HepG2 (cell line): ENCODE measurements around the gene BTN1A1. TPM values are rescaled to one million over a fixed set of nuclear protein-coding genes. Genes with fewer than 3 reads are reported as not detected.
A peak's percentile ranks its signal among the peaks of the same experiment; 100 is the strongest.

Source experiments
- CBFB ChIP-seq: sonication (generic); formaldehyde crosslinking; IDR thresholded peaks from 2 replicates; pipeline ENCODE4 v1.4.0; 2020; ENCODE audit warnings: missing genetic modification reagents
- CREB1 ChIP-seq, 2 experiments: fragments of 450-650 bp in 1 of 2; IDR thresholded peaks; 2 replicates each; pipeline ENCODE4 v1.6.1; 2016 to 2017; ENCODE audit warnings: control low read depth in 1 of 2, mild to moderate bottlenecking in 1 of 2, missing compliant biosample characterization in 1 of 2, missing genetic modification characterization in 1 of 2
- ETV5 ChIP-seq: IDR thresholded peaks from 2 replicates; pipeline ENCODE4 v1.6.1; 2018; ENCODE audit warnings: missing biosample characterization, missing genetic modification reagents, inconsistent platforms, borderline replicate concordance
- KDM5A ChIP-seq: fragments of 200-600 bp; sonication (generic); IDR thresholded peaks from 2 replicates; pipeline ENCODE4 v1.7.0; 2018; ENCODE audit warnings: antibody characterized with exemption, mild to moderate bottlenecking, low read length, borderline replicate concordance
- KLF12 ChIP-seq: sonication (generic); formaldehyde crosslinking; IDR thresholded peaks from 2 replicates; pipeline ENCODE4 v1.4.0; 2020; ENCODE audit warnings: missing genetic modification reagents, borderline replicate concordance
- PHF20 ChIP-seq: sonication (generic); formaldehyde crosslinking; IDR thresholded peaks from 2 replicates; pipeline ENCODE4 v1.5.0; 2020; ENCODE audit warnings: mild to moderate bottlenecking, missing genetic modification reagents
- SIX4 ChIP-seq: sonication (generic); formaldehyde crosslinking; IDR thresholded peaks from 2 replicates; pipeline ENCODE4 v1.4.0; 2020; ENCODE audit warnings: missing genetic modification reagents
- SMAD3 ChIP-seq: sonication (generic); formaldehyde crosslinking; IDR thresholded peaks from 2 replicates; pipeline ENCODE4 v1.4.0; 2020; ENCODE audit warnings: missing genetic modification reagents
- TEAD3 ChIP-seq: optimal IDR thresholded peaks from 2 replicates; pipeline ENCODE3; 2016; ENCODE audit warnings: borderline replicate concordance
- ZFP41 ChIP-seq: sonication (generic); formaldehyde crosslinking; IDR thresholded peaks from 2 replicates; pipeline ENCODE4 v1.4.0; 2020; ENCODE audit warnings: mild to moderate bottlenecking, missing genetic modification reagents, borderline replicate concordance
- ZNF292 ChIP-seq: sonication (generic); formaldehyde crosslinking; IDR thresholded peaks from 2 replicates; pipeline ENCODE4 v1.8.1; 2022; ENCODE audit warnings: mild to moderate bottlenecking, low read depth, missing genetic modification reagents, borderline replicate concordance
- ZNF3 ChIP-seq: IDR thresholded peaks from 2 replicates; pipeline ENCODE4 v1.7.0; 2017; ENCODE audit warnings: inconsistent platforms
- ZNF326 ChIP-seq: sonication (generic); formaldehyde crosslinking; IDR thresholded peaks from 2 replicates; pipeline ENCODE4 v1.4.0; 2020; ENCODE audit warnings: missing genetic modification reagents, borderline replicate concordance
- ZNF850 ChIP-seq: sonication (generic); formaldehyde crosslinking; conservative IDR thresholded peaks from 2 replicates; pipeline ENCODE4 v1.9.0; 2021; ENCODE audit warnings: mild to moderate bottlenecking, missing genetic modification reagents
- ZSCAN25 ChIP-seq: sonication (generic); formaldehyde crosslinking; IDR thresholded peaks from 2 replicates; pipeline ENCODE4 v1.8.0; 2022; ENCODE audit warnings: mild to moderate bottlenecking, missing genetic modification reagents
- polyA plus RNA-seq, 8 experiments: library from polyadenylated mRNA; depleted of rRNA in 3 of 8; stranded (reverse) in 7 of 8; unstranded in 1 of 8; fragments of >200 nt; fragmentation: Illumina TruSeq in 4 of 8; extraction: Trizol in 4 of 8; gene quantifications; 2 replicates each; pipeline versions ENCODE4 v1.2.1 to v1.2.3, GENCODE V29; 2011 to 2016; ENCODE audit warnings: low read depth in 4 of 8, missing spikeins in 1 of 8, mixed read lengths in 1 of 8; ENCODE audit not compliant: insufficient read depth in 1 of 8
- total RNA-seq, 5 experiments: library from RNA; depleted of rRNA; stranded (reverse); fragments of >200 nt; fragmentation: Illumina TruSeq; extraction: Trizol; gene quantifications; 2 replicates each; pipeline ENCODE4 v1.2.3, GENCODE V29; 2016; ENCODE audit warnings: low read depth in 1 of 5
- TF ChIP-seq, protein P1 (sequence below): sonication (generic); formaldehyde crosslinking; conservative IDR thresholded peaks from 2 replicates; pipeline ENCODE4 v1.8.0; 2022; ENCODE audit warnings: missing genetic modification reagents
- TF ChIP-seq, protein P2 (sequence below), 2 experiments: fragments of 450-650 bp in 1 of 2; sonication (generic) in 1 of 2; formaldehyde crosslinking in 1 of 2; IDR thresholded peaks; 2 replicates each; pipeline versions ENCODE4 v1.6.1 to v1.8.0; 2016 to 2022; ENCODE audit warnings: antibody characterized with exemption in 1 of 2, mild to moderate bottlenecking in 1 of 2, missing genetic modification reagents in 1 of 2
- TF ChIP-seq, protein P3 (sequence below): sonication (generic); formaldehyde crosslinking; IDR thresholded peaks from 2 replicates; pipeline ENCODE4 v1.8.1; 2023; ENCODE audit warnings: mild to moderate bottlenecking, missing genetic modification reagents, borderline replicate concordance

BTN1A1 gene
- total and polyA plus RNA-seq, 2 of the 13 experiments (the other 11 are each of a cell fraction or from before 2014, with no cell fraction given) = 0.04 TPM; not detected in 1

DNA sequence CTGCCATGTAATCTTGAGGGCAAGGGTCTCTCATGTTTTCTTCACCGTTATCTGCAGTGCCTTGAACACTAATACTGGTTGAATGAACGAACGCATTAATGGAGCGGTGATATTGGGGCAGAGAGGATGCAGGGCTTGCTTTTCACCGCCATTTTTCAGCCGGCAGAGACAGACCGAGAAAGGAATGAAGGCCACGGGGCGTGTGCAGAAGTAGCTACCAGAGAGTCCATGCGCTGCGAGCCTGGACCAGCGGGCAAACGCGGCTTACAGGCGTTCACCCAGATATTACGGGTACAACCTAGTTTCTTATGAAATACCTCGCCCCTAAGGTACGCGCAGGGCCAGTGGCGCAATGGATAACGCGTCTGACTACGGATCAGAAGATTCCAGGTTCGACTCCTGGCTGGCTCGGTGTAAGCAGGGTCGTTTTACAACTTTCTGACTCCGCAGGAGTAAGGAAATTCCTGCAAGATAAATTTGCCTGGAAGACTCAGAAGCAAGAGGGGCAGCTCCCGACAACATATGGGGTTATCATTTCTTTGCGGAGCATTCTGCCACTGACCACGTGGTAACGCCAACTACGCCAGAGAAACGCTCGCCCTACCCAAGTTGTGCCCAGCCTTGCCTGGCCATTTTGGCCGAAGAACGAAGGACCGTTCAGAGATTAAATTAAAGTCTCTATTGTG lies 37.2 kb downstream of the BTN1A1 start (continued):
- TF ChIP-seq KDM5A (peak; percentile 68), SMAD3 (CRISPR knock-in tag) (peak; percentile 94), SIX4 (CRISPR knock-in tag) (no peak), TEAD3 (CRISPR knock-in tag) (peak; percentile 93), ZNF326 (CRISPR knock-in tag) (no peak), ZNF3 (CRISPR knock-in tag) (peak; percentile 52; the same call in 1 of the 2 replicates), CREB1 (IDR thresholded peaks at IDR 0.05) (peak; percentile 77), CREB1 (CRISPR knock-in tag; IDR thresholded peaks at IDR 0.05) (peak; percentile 89), ZFP41 (no peak), ZNF850 (no peak), ZNF292 (CRISPR knock-in tag) (peak; percentile 41; the same call in 1 of the 2 replicates), PHF20 (CRISPR knock-in tag) (no peak), CBFB (CRISPR knock-in tag) (peak; percentile 89), ETV5 (peak; percentile 46; the same call in 1 of the 2 replicates), KLF12 (CRISPR knock-in tag) (no peak), ZSCAN25 (CRISPR knock-in tag) (peak; percentile 90)
- TF ChIP-seq, protein P1, sequence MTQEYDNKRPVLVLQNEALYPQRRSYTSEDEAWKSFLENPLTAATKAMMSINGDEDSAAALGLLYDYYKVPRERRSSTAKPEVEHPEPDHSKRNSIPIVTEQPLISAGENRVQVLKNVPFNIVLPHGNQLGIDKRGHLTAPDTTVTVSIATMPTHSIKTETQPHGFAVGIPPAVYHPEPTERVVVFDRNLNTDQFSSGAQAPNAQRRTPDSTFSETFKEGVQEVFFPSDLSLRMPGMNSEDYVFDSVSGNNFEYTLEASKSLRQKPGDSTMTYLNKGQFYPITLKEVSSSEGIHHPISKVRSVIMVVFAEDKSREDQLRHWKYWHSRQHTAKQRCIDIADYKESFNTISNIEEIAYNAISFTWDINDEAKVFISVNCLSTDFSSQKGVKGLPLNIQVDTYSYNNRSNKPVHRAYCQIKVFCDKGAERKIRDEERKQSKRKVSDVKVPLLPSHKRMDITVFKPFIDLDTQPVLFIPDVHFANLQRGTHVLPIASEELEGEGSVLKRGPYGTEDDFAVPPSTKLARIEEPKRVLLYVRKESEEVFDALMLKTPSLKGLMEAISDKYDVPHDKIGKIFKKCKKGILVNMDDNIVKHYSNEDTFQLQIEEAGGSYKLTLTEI (CRISPR knock-in tag) = no peak
- TF ChIP-seq, protein P2, sequence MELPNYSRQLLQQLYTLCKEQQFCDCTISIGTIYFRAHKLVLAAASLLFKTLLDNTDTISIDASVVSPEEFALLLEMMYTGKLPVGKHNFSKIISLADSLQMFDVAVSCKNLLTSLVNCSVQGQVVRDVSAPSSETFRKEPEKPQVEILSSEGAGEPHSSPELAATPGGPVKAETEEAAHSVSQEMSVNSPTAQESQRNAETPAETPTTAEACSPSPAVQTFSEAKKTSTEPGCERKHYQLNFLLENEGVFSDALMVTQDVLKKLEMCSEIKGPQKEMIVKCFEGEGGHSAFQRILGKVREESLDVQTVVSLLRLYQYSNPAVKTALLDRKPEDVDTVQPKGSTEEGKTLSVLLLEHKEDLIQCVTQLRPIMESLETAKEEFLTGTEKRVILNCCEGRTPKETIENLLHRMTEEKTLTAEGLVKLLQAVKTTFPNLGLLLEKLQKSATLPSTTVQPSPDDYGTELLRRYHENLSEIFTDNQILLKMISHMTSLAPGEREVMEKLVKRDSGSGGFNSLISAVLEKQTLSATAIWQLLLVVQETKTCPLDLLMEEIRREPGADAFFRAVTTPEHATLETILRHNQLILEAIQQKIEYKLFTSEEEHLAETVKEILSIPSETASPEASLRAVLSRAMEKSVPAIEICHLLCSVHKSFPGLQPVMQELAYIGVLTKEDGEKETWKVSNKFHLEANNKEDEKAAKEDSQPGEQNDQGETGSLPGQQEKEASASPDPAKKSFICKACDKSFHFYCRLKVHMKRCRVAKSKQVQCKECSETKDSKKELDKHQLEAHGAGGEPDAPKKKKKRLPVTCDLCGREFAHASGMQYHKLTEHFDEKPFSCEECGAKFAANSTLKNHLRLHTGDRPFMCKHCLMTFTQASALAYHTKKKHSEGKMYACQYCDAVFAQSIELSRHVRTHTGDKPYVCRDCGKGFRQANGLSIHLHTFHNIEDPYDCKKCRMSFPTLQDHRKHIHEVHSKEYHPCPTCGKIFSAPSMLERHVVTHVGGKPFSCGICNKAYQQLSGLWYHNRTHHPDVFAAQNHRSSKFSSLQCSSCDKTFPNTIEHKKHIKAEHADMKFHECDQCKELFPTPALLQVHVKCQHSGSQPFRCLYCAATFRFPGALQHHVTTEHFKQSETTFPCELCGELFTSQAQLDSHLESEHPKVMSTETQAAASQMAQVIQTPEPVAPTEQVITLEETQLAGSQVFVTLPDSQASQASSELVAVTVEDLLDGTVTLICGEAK (IDR thresholded peaks at IDR 0.05) = no peak
- TF ChIP-seq, protein P2 (CRISPR knock-in tag; IDR thresholded peaks at IDR 0.05) = peak; percentile 64
- TF ChIP-seq, protein P3, sequence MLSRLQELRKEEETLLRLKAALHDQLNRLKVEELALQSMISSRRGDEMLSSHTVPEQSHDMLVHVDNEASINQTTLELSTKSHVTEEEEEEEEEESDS = peak; percentile 71; the same call in 1 of the 2 replicates
